SK-N-MC (cell line): Measurements from ENCODE around the gene EPN3.

Experiments
- EZH2 ChIP-seq: fragments of 200-600 bp; sonication (generic); IDR thresholded peaks from one replicate; pipeline ENCODE4 v1.6.1; 2017; ENCODE audit warnings: antibody characterized with exemption
- FOXP2 ChIP-seq: optimal IDR thresholded peaks from 2 replicates; pipeline ENCODE3; 2011; ENCODE audit warnings: mild to moderate bottlenecking, moderate library complexity; ENCODE audit not compliant: insufficient read depth; ENCODE audit errors: extremely low read length, control extremely low read depth
- POLR2AphosphoS5 ChIP-seq: IDR thresholded peaks from 2 replicates; pipeline ENCODE4 v1.6.1; 2012; ENCODE audit warnings: mild to moderate bottlenecking, low read depth, low read length, borderline replicate concordance

DNA sequence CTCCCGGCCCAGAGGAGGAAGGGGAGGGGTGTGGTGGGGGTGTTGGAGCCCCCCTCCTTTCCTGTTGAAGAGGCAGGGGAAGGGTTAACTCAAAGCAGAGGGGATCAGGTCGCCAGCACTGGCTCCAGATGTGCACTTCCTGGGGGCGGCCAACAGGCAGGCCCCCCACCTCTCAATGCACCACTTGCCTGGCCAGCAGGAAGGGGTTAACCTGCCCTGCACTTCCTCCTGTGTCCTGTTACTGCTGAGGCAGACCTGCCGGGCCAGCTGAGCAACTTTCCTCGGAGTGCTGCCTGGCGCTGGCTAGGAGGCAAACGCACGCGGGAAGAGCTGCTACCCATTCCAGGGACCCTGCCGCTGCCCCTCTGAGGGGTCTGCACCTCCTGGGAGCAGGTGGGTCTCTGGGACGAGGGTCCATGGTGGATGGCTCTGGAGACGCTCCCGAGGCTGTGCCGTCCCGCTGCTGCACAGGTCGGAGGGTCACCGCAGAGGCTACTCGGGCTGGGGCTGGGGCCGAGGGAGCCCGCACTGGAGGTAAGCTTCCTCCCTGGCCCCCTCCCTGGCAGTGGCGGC is at the start of gene EPN3:
- TF ChIP-seq EZH2 (no peak), POLR2AphosphoS5 (no peak), FOXP2 (no peak)
